SK-N-SH (cell line): ENCODE measurements around the gene CHST9. TPM values are rescaled to one million over a fixed set of nuclear protein-coding genes. Genes with fewer than 3 reads are reported as not detected.

ENCODE experiments used
- CTCF ChIA-PET: fragments of 300-600, 350-600 bp; formaldehyde crosslinking; extraction: SDS; loops from one replicate; lab custom pipeline; 2021; lab: Yijun Ruan, JAX
- POLR2A ChIA-PET: fragments of 350-600 bp; sonication (Branson Sonifier 250); formaldehyde crosslinking; extraction: SDS; loops from one replicate; lab custom pipeline; 2020; ENCODE audit warnings: antibody characterized with exemption, inconsistent platforms; lab: Yijun Ruan, JAX
- DNase-seq: peaks from one replicate; pipeline ENCODE4 v3.0.0; 2012
- H2AFZ ChIP-seq: fragments of 200-600 bp; sonication (generic); 2 replicates; pipeline ENCODE4 v1.8.1; 2016; ENCODE audit warnings: antibody characterized with exemption, mild to moderate bottlenecking, low read depth
- H3F3A ChIP-seq: fragments of 200-600 bp; sonication (generic); replicated peaks from 2 replicates; pipeline ENCODE3; 2016; ENCODE audit warnings: antibody characterized with exemption, mild to moderate bottlenecking; ENCODE audit not compliant: insufficient read depth
- H3K27ac ChIP-seq, 2 experiments: fragments of 200-500 bp in 1 of 2; fragments of 200-600 bp in 1 of 2; sonication (Bioruptor generic) in 1 of 2; sonication (generic), shearing (Covaris generic) in 1 of 2; 2 replicates each; pipeline versions ENCODE4 v1.5.1 to v1.6.1; 2014 to 2016; ENCODE audit warnings: low read depth in 2 of 2, inconsistent platforms in 1 of 2, low read length in 1 of 2, mild to moderate bottlenecking in 1 of 2, mixed read lengths in 1 of 2
- H3K27me3 ChIP-seq: fragments of 200-600 bp; sonication (generic), shearing (Covaris generic); 2 replicates; pipeline ENCODE4 v1.6.1; 2016; ENCODE audit warnings: mixed run types; ENCODE audit not compliant: insufficient read depth
- H3K36me3 ChIP-seq, 2 experiments: fragments of 200-500 bp in 1 of 2; fragments of 200-600 bp in 1 of 2; sonication (Bioruptor generic) in 1 of 2; sonication (generic) in 1 of 2; replicated peaks in 1 of 2; 2 replicates each; pipeline versions ENCODE3 to v1.5.1; 2014 to 2016; ENCODE audit warnings: low read length in 1 of 2, mild to moderate bottlenecking in 1 of 2; ENCODE audit not compliant: insufficient read depth in 2 of 2, control insufficient read depth in 1 of 2
- H3K4me1 ChIP-seq, 2 experiments: fragments of 200-500 bp in 1 of 2; fragments of 200-600 bp in 1 of 2; sonication (Bioruptor generic) in 1 of 2; sonication (generic), shearing (Covaris generic) in 1 of 2; 2 replicates each; pipeline versions ENCODE4 v1.5.1 to v1.6.1; 2014 to 2016; ENCODE audit warnings: low read depth in 1 of 2, low read length in 1 of 2, mixed run types in 1 of 2; ENCODE audit not compliant: insufficient read depth in 2 of 2, control insufficient read depth in 1 of 2
- H3K4me2 ChIP-seq: fragments of 200-600 bp; sonication (generic), shearing (Covaris generic); 2 replicates; pipeline ENCODE4 v1.6.1; 2017; ENCODE audit warnings: mixed run types
- H3K4me3 ChIP-seq, 2 experiments: fragments of 200-500 bp in 1 of 2; fragments of 200-600 bp in 1 of 2; sonication (Bioruptor generic) in 1 of 2; sonication (generic), shearing (Covaris generic) in 1 of 2; 2 replicates each; pipeline versions ENCODE4 v1.5.1 to v1.8.1; 2014 to 2016; ENCODE audit warnings: low read depth in 2 of 2, inconsistent platforms in 1 of 2, low read length in 1 of 2, mild to moderate bottlenecking in 1 of 2, mixed read lengths in 1 of 2, moderate library complexity in 1 of 2
- H3K79me2 ChIP-seq: fragments of 200-600 bp; sonication (generic); 2 replicates; pipeline ENCODE4 v1.8.1; 2017; ENCODE audit warnings: mild to moderate bottlenecking; ENCODE audit not compliant: insufficient read depth
- H3K9ac ChIP-seq: fragments of 200-600 bp; sonication (generic); 2 replicates; pipeline ENCODE4 v1.6.1; 2017; ENCODE audit warnings: mixed run types
- H3K9me2 ChIP-seq: fragments of 200-600 bp; sonication (generic); 2 replicates; pipeline ENCODE4 v1.6.1; 2017; ENCODE audit warnings: mixed run types
- H3K9me3 ChIP-seq: fragments of 200-600 bp; sonication (generic); 2 replicates; pipeline ENCODE4 v1.6.1; 2017; ENCODE audit warnings: mixed run types, mild to moderate bottlenecking, moderate library complexity
- H4K20me1 ChIP-seq: fragments of 200-600 bp; sonication (generic); 2 replicates; pipeline ENCODE4 v1.6.1; 2017; ENCODE audit warnings: mild to moderate bottlenecking, mixed run types; ENCODE audit not compliant: insufficient read depth
- CHD2 ChIP-seq: fragments of 150-350 bp; IDR thresholded peaks from 2 replicates; pipeline ENCODE4 v1.6.1; 2018; ENCODE audit warnings: low read length; ENCODE audit not compliant: partially characterized antibody
- ELF1 ChIP-seq: IDR thresholded peaks from 2 replicates; pipeline ENCODE4 v1.4.0; 2012
- FOSL2 ChIP-seq: IDR thresholded peaks from 2 replicates; pipeline ENCODE4 v1.4.0; 2012; ENCODE audit warnings: low read depth, mild to moderate bottlenecking, moderate library complexity, borderline replicate concordance
- IRF3 ChIP-seq: fragments of 150-350 bp; IDR thresholded peaks from 2 replicates; pipeline ENCODE4 v1.6.1; 2016; ENCODE audit warnings: mild to moderate bottlenecking, low read depth, low read length
- JUND ChIP-seq: IDR thresholded peaks from 2 replicates; pipeline ENCODE4 v1.4.0; 2012
- MEF2A ChIP-seq: IDR thresholded peaks from 2 replicates; pipeline ENCODE4 v1.4.0; 2012; ENCODE audit warnings: low read depth, borderline replicate concordance
- MXI1 ChIP-seq: IDR thresholded peaks from 2 replicates; pipeline ENCODE4 v1.6.1; 2012; ENCODE audit warnings: mild to moderate bottlenecking, low read depth, low read length, improper control_type of control experiment
- NFIC ChIP-seq: IDR thresholded peaks from 2 replicates; pipeline ENCODE4 v1.4.0; 2012; ENCODE audit warnings: borderline replicate concordance
- RCOR1 ChIP-seq: fragments of 150-350 bp; IDR thresholded peaks from 2 replicates; pipeline ENCODE4 v1.6.1; 2017; ENCODE audit warnings: antibody characterized with exemption, low read length
- RFX5 ChIP-seq: IDR thresholded peaks from 2 replicates; pipeline ENCODE4 v1.6.1; 2012; ENCODE audit warnings: mild to moderate bottlenecking, improper control_type of control experiment, low read length
- RXRA ChIP-seq: IDR thresholded peaks from 2 replicates; pipeline ENCODE4 v1.4.0; 2012; ENCODE audit warnings: low read depth, mild to moderate bottlenecking, borderline replicate concordance
- SIN3A ChIP-seq: IDR thresholded peaks from 2 replicates; pipeline ENCODE4 v1.6.1; 2012; ENCODE audit warnings: low read depth, mild to moderate bottlenecking, low read length, moderate library complexity, borderline replicate concordance
- TAF1 ChIP-seq: IDR thresholded peaks from 2 replicates; pipeline ENCODE4 v1.6.1; 2012; ENCODE audit warnings: low read depth, mild to moderate bottlenecking, low read length, moderate library complexity, borderline replicate concordance
- TCF12 ChIP-seq: IDR thresholded peaks from 2 replicates; pipeline ENCODE4 v1.4.0; 2012
- ZBTB33 ChIP-seq: IDR thresholded peaks from 2 replicates; pipeline ENCODE4 v1.4.0; 2012; ENCODE audit warnings: low read depth, borderline replicate concordance
- WGBS: methylation state at CpG from one replicate; pipeline ENCODE4 v1.1.6; 2017; ENCODE audit warnings: low lambda C conversion rate; 5-methylcytosine and 5-hydroxymethylcytosine counted together
- polyA plus RNA-seq, 3 experiments: library from polyadenylated mRNA; depleted of rRNA; stranded (reverse); fragments of >200 nt; gene quantifications; 2 replicates each; pipeline ENCODE4 v1.2.3, GENCODE V29; 2012
- TF ChIP-seq, protein P1 (sequence below): IDR thresholded peaks from 2 replicates; pipeline ENCODE4; 2012
- TF ChIP-seq, protein P2 (sequence below): IDR thresholded peaks from 2 replicates; pipeline ENCODE4 v1.6.1; 2012; ENCODE audit warnings: mild to moderate bottlenecking, low read depth, low read length, moderate library complexity

CHST9 gene
- polyA plus RNA-seq, 1 of the 3 experiments (the other 2 are of a cell fraction) = not detected

DNA sequence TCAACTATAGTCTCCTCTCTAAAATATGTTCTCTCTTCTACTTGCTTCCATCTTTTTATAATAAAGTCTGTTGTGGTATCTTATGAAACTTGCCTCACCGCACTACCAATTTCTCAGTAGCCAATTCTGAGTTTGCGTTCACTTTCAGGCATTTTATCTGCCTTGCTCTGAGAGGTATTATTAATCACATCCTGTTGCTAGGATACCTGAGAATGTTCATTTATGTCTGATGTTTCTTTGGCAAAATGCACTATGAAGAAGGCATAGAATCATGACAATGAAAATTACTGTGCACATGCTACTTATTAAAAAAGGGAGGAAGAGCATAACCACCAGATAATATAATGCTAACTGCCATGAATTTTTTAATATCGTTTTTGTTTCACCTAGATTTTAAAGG, 130.2 kb downstream of the CHST9 start:
- POLR2A ChIA-PET = no interaction called here
- TF ChIP-seq RFX5 = no peak
- no peak for TF ChIP-seq ELF1
- TF ChIP-seq IRF3 = no peak
- no peak for TF ChIP-seq MXI1
- TF ChIP-seq, protein P1, sequence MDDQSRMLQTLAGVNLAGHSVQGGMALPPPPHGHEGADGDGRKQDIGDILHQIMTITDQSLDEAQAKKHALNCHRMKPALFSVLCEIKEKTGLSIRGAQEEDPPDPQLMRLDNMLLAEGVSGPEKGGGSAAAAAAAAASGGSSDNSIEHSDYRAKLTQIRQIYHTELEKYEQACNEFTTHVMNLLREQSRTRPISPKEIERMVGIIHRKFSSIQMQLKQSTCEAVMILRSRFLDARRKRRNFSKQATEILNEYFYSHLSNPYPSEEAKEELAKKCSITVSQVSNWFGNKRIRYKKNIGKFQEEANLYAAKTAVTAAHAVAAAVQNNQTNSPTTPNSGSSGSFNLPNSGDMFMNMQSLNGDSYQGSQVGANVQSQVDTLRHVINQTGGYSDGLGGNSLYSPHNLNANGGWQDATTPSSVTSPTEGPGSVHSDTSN = no peak
- TF ChIP-seq RXRA = no peak
- H3F3A ChIP-seq = no peaks in the 10 kb centered on the region

DNA sequence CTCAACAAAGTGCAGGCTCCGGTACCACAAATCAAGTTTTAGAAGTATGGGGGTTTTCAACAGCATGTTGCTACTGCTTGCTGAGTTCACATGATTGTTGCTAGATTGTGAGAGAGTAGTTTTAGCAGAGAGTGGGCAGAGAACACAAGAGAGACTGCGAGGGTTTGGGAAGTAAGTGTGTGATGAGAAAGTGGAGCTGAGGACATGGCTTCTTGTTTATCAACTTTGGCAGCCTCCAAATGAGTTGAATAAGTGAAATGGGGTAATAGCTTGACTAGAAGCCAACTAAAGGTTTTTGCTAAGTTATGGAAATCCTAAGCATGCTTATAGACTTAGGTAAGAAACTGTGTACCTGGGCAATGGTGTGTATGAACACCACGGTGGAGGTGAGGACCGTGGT, 135.1 kb downstream of the CHST9 start:
- Histone ChIP-seq H3K4me3 (no peak overlapping the region), H3F3A (no peaks in the 10 kb centered on the region), H3K9me2 (no peaks in the 10 kb centered on the region), H3K4me2 (no peak overlapping the region), H3K9ac (no peak overlapping the region), H3K79me2 (no peaks in the 10 kb centered on the region), H4K20me1 (no peaks in the 10 kb centered on the region), H3K27ac (no peak overlapping the region), H3K27me3 (no peaks in the 10 kb centered on the region), H3K9me3 (no peaks in the 10 kb centered on the region), H3K36me3 (no peaks in the 10 kb centered on the region), H2AFZ (no peak overlapping the region), H3K4me1 (no peaks in the 10 kb centered on the region)
- TF ChIP-seq ZBTB33 = no peak
- no peak for TF ChIP-seq RXRA
- no peak for TF ChIP-seq FOSL2
- TF ChIP-seq RCOR1 = no peak
- TF ChIP-seq SIN3A = no peak
- TF ChIP-seq JUND = no peak
- no peak for TF ChIP-seq TAF1
- TF ChIP-seq MEF2A = no peak
- TF ChIP-seq IRF3 = no peak
- no peak for TF ChIP-seq TCF12
- TF ChIP-seq NFIC = no peak
- TF ChIP-seq, protein P2, sequence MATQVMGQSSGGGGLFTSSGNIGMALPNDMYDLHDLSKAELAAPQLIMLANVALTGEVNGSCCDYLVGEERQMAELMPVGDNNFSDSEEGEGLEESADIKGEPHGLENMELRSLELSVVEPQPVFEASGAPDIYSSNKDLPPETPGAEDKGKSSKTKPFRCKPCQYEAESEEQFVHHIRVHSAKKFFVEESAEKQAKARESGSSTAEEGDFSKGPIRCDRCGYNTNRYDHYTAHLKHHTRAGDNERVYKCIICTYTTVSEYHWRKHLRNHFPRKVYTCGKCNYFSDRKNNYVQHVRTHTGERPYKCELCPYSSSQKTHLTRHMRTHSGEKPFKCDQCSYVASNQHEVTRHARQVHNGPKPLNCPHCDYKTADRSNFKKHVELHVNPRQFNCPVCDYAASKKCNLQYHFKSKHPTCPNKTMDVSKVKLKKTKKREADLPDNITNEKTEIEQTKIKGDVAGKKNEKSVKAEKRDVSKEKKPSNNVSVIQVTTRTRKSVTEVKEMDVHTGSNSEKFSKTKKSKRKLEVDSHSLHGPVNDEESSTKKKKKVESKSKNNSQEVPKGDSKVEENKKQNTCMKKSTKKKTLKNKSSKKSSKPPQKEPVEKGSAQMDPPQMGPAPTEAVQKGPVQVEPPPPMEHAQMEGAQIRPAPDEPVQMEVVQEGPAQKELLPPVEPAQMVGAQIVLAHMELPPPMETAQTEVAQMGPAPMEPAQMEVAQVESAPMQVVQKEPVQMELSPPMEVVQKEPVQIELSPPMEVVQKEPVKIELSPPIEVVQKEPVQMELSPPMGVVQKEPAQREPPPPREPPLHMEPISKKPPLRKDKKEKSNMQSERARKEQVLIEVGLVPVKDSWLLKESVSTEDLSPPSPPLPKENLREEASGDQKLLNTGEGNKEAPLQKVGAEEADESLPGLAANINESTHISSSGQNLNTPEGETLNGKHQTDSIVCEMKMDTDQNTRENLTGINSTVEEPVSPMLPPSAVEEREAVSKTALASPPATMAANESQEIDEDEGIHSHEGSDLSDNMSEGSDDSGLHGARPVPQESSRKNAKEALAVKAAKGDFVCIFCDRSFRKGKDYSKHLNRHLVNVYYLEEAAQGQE = no peak
- TF ChIP-seq CHD2 = no peak
- WGBS = 31% methylated on average over 4 of the region's 4 CpGs
- POLR2A ChIA-PET = no interaction called here
- DNase-seq = no peak
- CTCF ChIA-PET = no interaction called here

More for the DNA sequence above, 130.2 kb downstream of the CHST9 start:
- Histone ChIP-seq H3K27me3 (no peaks in the 10 kb centered on the region), H3K9ac (no peak overlapping the region), H2AFZ (no peak overlapping the region), H3K9me2 (no peaks in the 10 kb centered on the region), H4K20me1 (no peaks in the 10 kb centered on the region), H3K4me3 (no peak overlapping the region), H3K27ac (no peak overlapping the region), H3K79me2 (no peaks in the 10 kb centered on the region), H3K9me3 (no peaks in the 10 kb centered on the region), H3K4me2 (no peak overlapping the region), H3K36me3 (no peaks in the 10 kb centered on the region), H3K4me1 (no peaks in the 10 kb centered on the region)
- CTCF ChIA-PET = no interaction called here
- no peak for DNase-seq
- WGBS = 48% methylated on average over 3 of the region's 3 CpGs
